Measurements from ENCODE around the gene DNAH6.

Gene DNAH6

DNA sequence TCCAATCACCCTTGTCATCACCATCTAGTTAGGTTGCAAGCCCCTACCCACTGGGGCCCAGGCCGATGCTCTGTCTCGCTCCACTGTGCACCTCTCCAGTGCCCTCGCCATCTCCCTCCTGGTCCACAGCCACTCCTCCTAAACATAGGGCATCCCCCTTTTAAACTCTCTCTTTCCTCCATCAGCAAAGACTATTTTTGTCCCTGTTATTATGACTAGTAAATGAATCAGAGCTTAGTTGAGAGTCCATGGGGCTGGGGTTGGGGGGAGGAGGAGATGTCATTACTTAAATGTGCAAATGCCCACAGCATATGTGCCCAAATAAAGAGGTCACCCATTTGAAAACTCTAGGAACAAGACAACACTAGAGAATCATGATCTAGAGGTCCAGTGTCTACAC is 197.1 kb downstream of the DNAH6 start:
- Histone ChIP-seq H3K4me2 (ENCODE audit: insufficient read depth, low read length, poor library complexity, severe bottlenecking) (no peak overlapping the region), H3K9ac (ENCODE audit: low read depth, low read length, poor library complexity) (no peak overlapping the region), H3K79me1 (ENCODE audit: low read depth, low read length) (no peaks in the 10 kb centered on the region), H3K36me3 (replicated peaks in 1 of 2; ENCODE audit: control insufficient read depth in 2 of 2, insufficient read depth in 2 of 2, low read length in 2 of 2) (no peaks in the 10 kb centered on the region), H4K8ac (ENCODE audit: low read depth, low read length) (no peak overlapping the region), H4K91ac (ENCODE audit: low read depth, low read length, poor library complexity) (no peak overlapping the region), H3K27me3 (ENCODE audit: control insufficient read depth in 3 of 3, insufficient read depth in 3 of 3, low read depth in 1 of 3, low read length in 3 of 3) (no peaks in the 10 kb centered on the region), H3K4ac (ENCODE audit: low read length) (no peak overlapping the region), H3K9me3 (replicated peaks in 1 of 2; ENCODE audit: control insufficient read depth in 2 of 2, insufficient read depth in 1 of 2, low read depth in 1 of 2, low read length in 2 of 2) (no peaks in the 10 kb centered on the region), H3K27ac (replicated peaks; ENCODE audit: low read length) (no peak overlapping the region), H3K23ac (ENCODE audit: low read depth, low read length, poor library complexity) (no peak overlapping the region), H3K14ac (ENCODE audit: low read length) (no peak overlapping the region), H2AFZ (ENCODE audit: low read length) (no peak overlapping the region), H3K4me3 (ENCODE audit: low read length in 2 of 2) (no peak overlapping the region), H2BK5ac (ENCODE audit: low read length) (no peak overlapping the region), H3K4me1 (ENCODE audit: control insufficient read depth in 2 of 2, insufficient read depth in 1 of 2, low read depth in 1 of 2, low read length in 2 of 2) (peaks cover 0 to 1% of the 10 kb centered on the region in 2 donors), H2AK5ac (ENCODE audit: low read depth, low read length) (no peak overlapping the region), H2BK15ac (ENCODE audit: low read length) (no peak overlapping the region), H3K18ac (ENCODE audit: low read length) (no peak overlapping the region), H2BK120ac (ENCODE audit: low read depth, low read length) (no peak overlapping the region), H2BK12ac (ENCODE audit: low read length) (no peak overlapping the region)
- no CpG with 5 or more reads among the region's 3 CpGs for WGBS, 2 donors (ENCODE audit: extremely low coverage in 2 of 2, insufficient read length in 2 of 2, insufficient replicate concordance in 1 of 2)
- no peak for DNase-seq (ENCODE audit: low spot score)

DNA sequence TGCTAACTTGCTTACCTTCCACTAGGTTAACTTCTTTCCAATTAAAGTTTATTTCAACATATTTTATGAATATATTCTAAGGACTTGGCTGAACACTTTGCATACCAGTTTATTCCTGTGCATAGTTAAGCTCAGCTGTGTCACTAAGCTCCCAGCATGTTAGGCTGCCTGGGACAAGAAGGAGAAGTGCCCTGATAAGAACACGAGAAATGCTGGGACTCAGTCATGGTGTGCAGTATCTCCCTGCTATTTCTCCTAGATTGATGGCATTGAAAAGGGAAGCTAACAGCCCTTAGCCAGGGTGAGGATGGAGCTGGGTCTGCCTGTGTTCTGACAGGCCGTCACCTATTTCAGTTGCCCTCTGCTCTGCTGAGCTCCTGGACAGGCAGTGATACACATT is 200.3 kb downstream of the DNAH6 start:
- DNase-seq (ENCODE audit: low spot score): no peak
- no CpG with 5 or more reads among the region's 2 CpGs for whole genome bisulfite sequencing, 2 donors (ENCODE audit: extremely low coverage in 2 of 2, insufficient read length in 2 of 2, insufficient replicate concordance in 1 of 2)
- no peak overlapping the region for H2BK5ac ChIP-seq (ENCODE audit: low read length)
- no peak overlapping the region for H3K18ac ChIP-seq (ENCODE audit: low read length)
- H3K4me2 ChIP-seq (ENCODE audit: insufficient read depth, low read length, poor library complexity, severe bottlenecking): no peak overlapping the region
- H2AFZ ChIP-seq (ENCODE audit: low read length): no peak overlapping the region
- H3K4ac ChIP-seq (ENCODE audit: low read length): no peak overlapping the region
- H3K79me1 ChIP-seq (ENCODE audit: low read depth, low read length): no peaks in the 10 kb centered on the region
- no peak overlapping the region for H2BK120ac ChIP-seq (ENCODE audit: low read depth, low read length)
- peaks cover 0 to 1% of the 10 kb centered on the region in 2 donors for H3K4me1 ChIP-seq (ENCODE audit: control insufficient read depth in 2 of 2, insufficient read depth in 1 of 2, low read depth in 1 of 2, low read length in 2 of 2)
- no peak overlapping the region for H3K27ac ChIP-seq (replicated peaks; ENCODE audit: low read length)
- no peaks in the 10 kb centered on the region for H3K9me3 ChIP-seq (replicated peaks in 1 of 2; ENCODE audit: control insufficient read depth in 2 of 2, insufficient read depth in 1 of 2, low read depth in 1 of 2, low read length in 2 of 2)
- no peak overlapping the region for H4K8ac ChIP-seq (ENCODE audit: low read depth, low read length)
- no peak overlapping the region for H3K23ac ChIP-seq (ENCODE audit: low read depth, low read length, poor library complexity)
- H2BK15ac ChIP-seq (ENCODE audit: low read length): no peak overlapping the region
- H3K27me3 ChIP-seq (ENCODE audit: control insufficient read depth in 3 of 3, insufficient read depth in 3 of 3, low read depth in 1 of 3, low read length in 3 of 3): peaks cover 0 to 2% (median 0%) of the 10 kb centered on the region in 3 experiments
- H2BK12ac ChIP-seq (ENCODE audit: low read length): no peak overlapping the region
- H2AK5ac ChIP-seq (ENCODE audit: low read depth, low read length): no peak overlapping the region
- no peak overlapping the region for H4K91ac ChIP-seq (ENCODE audit: low read depth, low read length, poor library complexity)
- H3K9ac ChIP-seq (ENCODE audit: low read depth, low read length, poor library complexity): no peak overlapping the region
- H3K4me3 ChIP-seq (ENCODE audit: low read length in 2 of 2): no peak overlapping the region
- H3K36me3 ChIP-seq (replicated peaks in 1 of 2; ENCODE audit: control insufficient read depth in 2 of 2, insufficient read depth in 2 of 2, low read length in 2 of 2): no peaks in the 10 kb centered on the region
- H3K14ac ChIP-seq (ENCODE audit: low read length): no peak overlapping the region

DNA sequence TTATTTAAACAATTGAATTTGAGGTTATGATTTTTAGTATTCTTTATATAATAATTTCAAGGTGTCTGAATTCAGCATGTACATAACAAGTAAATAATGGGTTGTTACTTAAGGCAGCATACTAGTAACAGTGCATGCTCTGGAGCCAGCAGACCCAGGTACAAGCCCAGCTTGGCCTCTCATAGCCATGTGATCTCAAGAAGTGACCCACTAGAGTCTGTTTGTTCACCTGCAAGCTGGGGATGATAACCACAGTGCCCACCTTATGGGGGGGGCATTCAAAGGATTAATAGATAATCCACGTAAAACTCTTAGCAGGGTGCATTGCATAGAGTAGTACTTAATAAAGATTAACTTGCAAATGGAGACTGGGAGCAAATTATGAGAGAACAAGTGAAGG is 201.0 kb downstream of the DNAH6 start:
- Histone ChIP-seq H2BK15ac (ENCODE audit: low read length) (no peak overlapping the region), H3K4ac (ENCODE audit: low read length) (no peak overlapping the region), H2BK5ac (ENCODE audit: low read length) (no peak overlapping the region), H4K8ac (ENCODE audit: low read depth, low read length) (no peak overlapping the region), H3K23ac (ENCODE audit: low read depth, low read length, poor library complexity) (no peak overlapping the region), H3K14ac (ENCODE audit: low read length) (no peak overlapping the region), H3K79me1 (ENCODE audit: low read depth, low read length) (no peaks in the 10 kb centered on the region), H2BK120ac (ENCODE audit: low read depth, low read length) (no peak overlapping the region), H2AFZ (ENCODE audit: low read length) (no peak overlapping the region), H4K91ac (ENCODE audit: low read depth, low read length, poor library complexity) (no peak overlapping the region), H3K27me3 (ENCODE audit: control insufficient read depth in 3 of 3, insufficient read depth in 3 of 3, low read depth in 1 of 3, low read length in 3 of 3) (peaks cover 0 to 2% (median 0%) of the 10 kb centered on the region in 3 experiments), H3K9me3 (replicated peaks in 1 of 2; ENCODE audit: control insufficient read depth in 2 of 2, insufficient read depth in 1 of 2, low read depth in 1 of 2, low read length in 2 of 2) (no peaks in the 10 kb centered on the region), H3K4me1 (ENCODE audit: control insufficient read depth in 2 of 2, insufficient read depth in 1 of 2, low read depth in 1 of 2, low read length in 2 of 2) (peaks cover 0 to 1% of the 10 kb centered on the region in 2 donors), H3K36me3 (replicated peaks in 1 of 2; ENCODE audit: control insufficient read depth in 2 of 2, insufficient read depth in 2 of 2, low read length in 2 of 2) (no peaks in the 10 kb centered on the region), H3K18ac (ENCODE audit: low read length) (no peak overlapping the region), H2AK5ac (ENCODE audit: low read depth, low read length) (no peak overlapping the region), H3K4me2 (ENCODE audit: insufficient read depth, low read length, poor library complexity, severe bottlenecking) (no peak overlapping the region), H2BK12ac (ENCODE audit: low read length) (no peak overlapping the region), H3K4me3 (ENCODE audit: low read length in 2 of 2) (no peak overlapping the region), H3K27ac (replicated peaks; ENCODE audit: low read length) (no peak overlapping the region), H3K9ac (ENCODE audit: low read depth, low read length, poor library complexity) (no peak overlapping the region)
- no peak for DNase-seq (ENCODE audit: low spot score)
- WGBS, 2 donors (ENCODE audit: extremely low coverage in 2 of 2, insufficient read length in 2 of 2, insufficient replicate concordance in 1 of 2): no CpG with 5 or more reads among the region's 1 CpG

DNA sequence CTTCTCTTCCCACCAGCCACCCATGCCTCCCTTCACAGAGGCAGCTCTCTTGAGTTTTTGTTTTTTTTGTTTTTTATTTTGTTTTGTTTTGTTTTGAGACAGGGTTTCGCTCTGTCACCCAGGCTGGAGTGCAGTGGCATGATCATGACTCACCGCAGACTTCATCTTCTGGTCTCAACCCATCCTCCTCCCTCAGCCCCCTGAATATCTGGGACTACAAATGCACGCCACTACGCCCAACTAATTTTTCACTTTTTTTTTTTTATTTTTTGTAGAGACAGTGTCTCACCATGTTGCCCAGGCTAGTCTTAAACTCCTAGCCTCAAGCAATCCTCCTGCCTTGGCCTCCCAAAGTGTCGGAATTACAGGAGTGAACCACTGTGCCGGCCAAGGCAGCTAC is 203.1 kb downstream of the DNAH6 start:
- Histone ChIP-seq H3K9ac (ENCODE audit: low read depth, low read length, poor library complexity) (no peak overlapping the region), H3K27me3 (ENCODE audit: control insufficient read depth in 3 of 3, insufficient read depth in 3 of 3, low read depth in 1 of 3, low read length in 3 of 3) (peaks cover 0 to 2% (median 0%) of the 10 kb centered on the region in 3 experiments), H3K4me1 (ENCODE audit: control insufficient read depth in 2 of 2, insufficient read depth in 1 of 2, low read depth in 1 of 2, low read length in 2 of 2) (peaks cover 0 to 1% of the 10 kb centered on the region in 2 donors), H3K23ac (ENCODE audit: low read depth, low read length, poor library complexity) (no peak overlapping the region), H3K27ac (replicated peaks; ENCODE audit: low read length) (no peak overlapping the region), H4K91ac (ENCODE audit: low read depth, low read length, poor library complexity) (no peak overlapping the region), H3K4me2 (ENCODE audit: insufficient read depth, low read length, poor library complexity, severe bottlenecking) (no peak overlapping the region), H2AFZ (ENCODE audit: low read length) (no peak overlapping the region), H3K9me3 (replicated peaks in 1 of 2; ENCODE audit: control insufficient read depth in 2 of 2, insufficient read depth in 1 of 2, low read depth in 1 of 2, low read length in 2 of 2) (no peaks in the 10 kb centered on the region), H3K79me1 (ENCODE audit: low read depth, low read length) (no peaks in the 10 kb centered on the region), H3K4me3 (ENCODE audit: low read length in 2 of 2) (no peak overlapping the region), H2BK5ac (ENCODE audit: low read length) (no peak overlapping the region), H2BK120ac (ENCODE audit: low read depth, low read length) (no peak overlapping the region), H3K4ac (ENCODE audit: low read length) (no peak overlapping the region), H2AK5ac (ENCODE audit: low read depth, low read length) (no peak overlapping the region), H4K8ac (ENCODE audit: low read depth, low read length) (no peak overlapping the region), H2BK12ac (ENCODE audit: low read length) (no peak overlapping the region), H3K36me3 (replicated peaks in 1 of 2; ENCODE audit: control insufficient read depth in 2 of 2, insufficient read depth in 2 of 2, low read length in 2 of 2) (no peaks in the 10 kb centered on the region), H3K14ac (ENCODE audit: low read length) (no peak overlapping the region), H3K18ac (ENCODE audit: low read length) (no peak overlapping the region), H2BK15ac (ENCODE audit: low read length) (no peak overlapping the region)
- no peak for DNase-seq (ENCODE audit: low spot score)
- no CpG with 5 or more reads among the region's 6 CpGs for WGBS, 2 donors (ENCODE audit: extremely low coverage in 2 of 2, insufficient read length in 2 of 2, insufficient replicate concordance in 1 of 2)

All from neuronal stem cell (in vitro differentiated cells).